Muscle of leg (tissue), 11 donors: ENCODE measurements around the gene TKFC. TPM values are rescaled to one million over a fixed set of nuclear protein-coding genes. Genes with fewer than 3 reads are reported as not detected.

Experiments used
- DNase-seq: peaks from one replicate; pipeline ENCODE4 v3.0.0; 2013
- H3K27ac ChIP-seq: one replicate; pipeline ENCODE4 v1.5.1; 2013; ENCODE audit warnings: mild to moderate bottlenecking, low read length, control low read depth
- H3K27me3 ChIP-seq: one replicate; pipeline ENCODE4 v1.6.1; 2013; ENCODE audit warnings: low read length; ENCODE audit not compliant: control insufficient read depth, insufficient read depth
- H3K36me3 ChIP-seq: one replicate; pipeline ENCODE4 v1.6.1; 2013; ENCODE audit warnings: low read length; ENCODE audit not compliant: control insufficient read depth, insufficient read depth
- H3K4me1 ChIP-seq: one replicate; pipeline ENCODE4 v1.6.1; 2013; ENCODE audit warnings: low read length; ENCODE audit not compliant: control insufficient read depth, insufficient read depth
- H3K4me3 ChIP-seq: one replicate; pipeline ENCODE4 v1.5.1; 2013; ENCODE audit warnings: low read length, control low read depth
- H3K9me3 ChIP-seq: replicated peaks from 2 replicates; pipeline ENCODE4 v1.6.1; 2013; ENCODE audit warnings: low read depth, low read length; ENCODE audit not compliant: control insufficient read depth
- WGBS: methylation state at CpG from one replicate; pipeline ENCODE4 v1.1.5; 2013; ENCODE audit warnings: missing lambda C conversion rate; ENCODE audit not compliant: insufficient coverage; 5-methylcytosine and 5-hydroxymethylcytosine counted together
- polyA plus RNA-seq, 8 donors: library from polyadenylated mRNA; unstranded; fragments of 120-200 nt; gene quantifications; one replicate each; pipeline versions ENCODE4 v1.2.1 to v1.2.3, GENCODE V29; 2013; ENCODE audit warnings: inconsistent platforms in 1 of 8, low replicate concordance in 1 of 8; ENCODE audit not compliant: insufficient read length in 8 of 8, insufficient read depth in 1 of 8
- total RNA-seq: library from RNA; stranded (reverse); fragments of 120-200 nt; gene quantifications from one replicate; pipeline ENCODE4 v1.2.4, GENCODE V29; 2013

Gene TKFC
- total and polyA plus RNA-seq, 9 donors = 13.3 to 32.3 (median 18.2) TPM

- Histone ChIP-seq H3K4me1 (peaks cover 23% of the 10 kb centered on the region), H3K4me3 (no peak overlapping the region), H3K36me3 (peaks cover 20% of the 10 kb centered on the region), H3K27ac (no peak overlapping the region), H3K9me3 (no peaks in the 10 kb centered on the region), H3K27me3 (no peaks in the 10 kb centered on the region)
- WGBS = 81% methylated on average over 15 of the region's 16 CpGs
- peak; percentile 19 for DNase-seq
These were observed 1.7 kb downstream of the TKFC start for GRCh38 chr11:61334434-61335354.

GRCh38 chr11:61335355-61335710 lies 2.3 kb downstream of the TKFC start:
- Histone ChIP-seq H3K9me3 (no peaks in the 10 kb centered on the region), H3K36me3 (peaks cover 18% of the 10 kb centered on the region), H3K4me3 (no peak overlapping the region), H3K4me1 (peaks cover 23% of the 10 kb centered on the region), H3K27me3 (no peaks in the 10 kb centered on the region), H3K27ac (no peak overlapping the region)
- WGBS = 67% methylated on average over 1 of the region's 1 CpG
- no peak for DNase-seq

GRCh38 chr11:61336171-61336935 lies 3.3 kb downstream of the TKFC start:
- peaks cover 22% of the 10 kb centered on the region for H3K36me3 ChIP-seq
- no peaks in the 10 kb centered on the region for H3K9me3 ChIP-seq
- H3K4me3 ChIP-seq = no peak overlapping the region
- WGBS = 16% methylated on average over 6 of the region's 8 CpGs
- H3K27ac ChIP-seq = no peak overlapping the region
- H3K27me3 ChIP-seq = no peaks in the 10 kb centered on the region
- DNase-seq = peak; percentile 80
- H3K4me1 ChIP-seq = peaks cover 20% of the 10 kb centered on the region

GRCh38 chr11:61337706-61338470 lies 4.9 kb downstream of the TKFC start:
- Histone ChIP-seq H3K4me1 (peaks cover 13% of the 10 kb centered on the region), H3K36me3 (peaks cover 30% of the 10 kb centered on the region), H3K27ac (no peak overlapping the region), H3K9me3 (no peaks in the 10 kb centered on the region), H3K27me3 (no peaks in the 10 kb centered on the region), H3K4me3 (no peak overlapping the region)
- no peak for DNase-seq
- WGBS = 90% methylated on average over 11 of the region's 15 CpGs

- no peak overlapping the region for H3K27ac ChIP-seq
- 92% methylated on average over 19 of the region's 26 CpGs for WGBS
- peaks cover 34% of the 10 kb centered on the region for H3K36me3 ChIP-seq
- peaks cover 7% of the 10 kb centered on the region for H3K4me1 ChIP-seq
- no peaks in the 10 kb centered on the region for H3K9me3 ChIP-seq
- no peak for DNase-seq
- H3K4me3 ChIP-seq = no peak overlapping the region
- H3K27me3 ChIP-seq = no peaks in the 10 kb centered on the region
These were observed 5.9 kb downstream of the TKFC start for GRCh38 chr11:61338783-61339489.

- Histone ChIP-seq H3K9me3 (no peaks in the 10 kb centered on the region), H3K4me3 (no peak overlapping the region), H3K27me3 (no peaks in the 10 kb centered on the region), H3K36me3 (peaks cover 34% of the 10 kb centered on the region), H3K27ac (no peak overlapping the region), H3K4me1 (peaks cover 7% of the 10 kb centered on the region)
- no peak for DNase-seq
- WGBS = 82% methylated on average over 4 of the region's 4 CpGs
These were observed 6.5 kb downstream of the TKFC start for GRCh38 chr11:61339490-61339878.

GRCh38 chr11:61340979-61341378 lies 8.0 kb downstream of the TKFC start:
- WGBS = no CpG with 5 or more reads among the region's 2 CpGs
- Histone ChIP-seq H3K4me3 (no peak overlapping the region), H3K9me3 (no peaks in the 10 kb centered on the region), H3K36me3 (peaks cover 35% of the 10 kb centered on the region), H3K4me1 (peaks cover 16% of the 10 kb centered on the region), H3K27ac (no peak overlapping the region), H3K27me3 (no peaks in the 10 kb centered on the region)
- no peak for DNase-seq

- DNase-seq = no peak
- H3K9me3 ChIP-seq = no peaks in the 10 kb centered on the region
- WGBS = 93% methylated on average over 4 of the region's 4 CpGs
- H3K27me3 ChIP-seq = no peaks in the 10 kb centered on the region
- H3K4me3 ChIP-seq = no peak overlapping the region
- H3K36me3 ChIP-seq = peaks cover 42% of the 10 kb centered on the region
- H3K27ac ChIP-seq = no peak overlapping the region
- H3K4me1 ChIP-seq = peaks cover 11% of the 10 kb centered on the region
These were observed 8.7 kb downstream of the TKFC start for GRCh38 chr11:61341706-61342105.

- Histone ChIP-seq H3K4me3 (no peak overlapping the region), H3K27me3 (no peaks in the 10 kb centered on the region), H3K9me3 (no peaks in the 10 kb centered on the region), H3K36me3 (peaks cover 44% of the 10 kb centered on the region), H3K4me1 (peaks cover 11% of the 10 kb centered on the region), H3K27ac (no peak overlapping the region)
- no peak for DNase-seq
- WGBS = 91% methylated on average over 19 of the region's 20 CpGs
These were observed 9.3 kb downstream of the TKFC start for GRCh38 chr11:61342207-61342803.
